Daoy (cell line): ENCODE data around the gene AAMP. TPM values are rescaled to one million over a fixed set of nuclear protein-coding genes. Genes with fewer than 3 reads are reported as not detected.

ENCODE experiments used
- DNase-seq: peaks from one replicate; pipeline ENCODE4 v3.0.0-alpha.2; 2015; ENCODE audit warnings: low read depth
- total RNA-seq: library from RNA; depleted of rRNA; stranded (reverse); fragments of >200 nt; shearing (Covaris generic); gene quantifications from 2 replicates; pipeline ENCODE4 v1.2.3, GENCODE V29; 2014

AAMP gene
- total RNA-seq, 1 experiment from 2014 or later: 237 TPM

- DNase-seq: peak; percentile 59
Measured at GRCh38 chr2:218259099-218259961, 10.6 kb downstream of the AAMP start.

GRCh38 chr2:218257390-218257981 lies 12.5 kb downstream of the AAMP start:
- peak; percentile 43 for DNase-seq

GRCh38 chr2:218256612-218257350 lies 13.2 kb downstream of the AAMP start:
- DNase-seq: no peak

- no peak for DNase-seq
Measured at GRCh38 chr2:218255446-218255845, 14.5 kb downstream of the AAMP start.

- DNase-seq: no peak
Measured at GRCh38 chr2:218253232-218253625, 16.7 kb downstream of the AAMP start.

- DNase-seq: no peak
Measured at GRCh38 chr2:218252509-218253231, 17.3 kb downstream of the AAMP start.

- no peak for DNase-seq
Measured at GRCh38 chr2:218249691-218250090, 20.2 kb downstream of the AAMP start.

- DNase-seq: no peak
Measured at GRCh38 chr2:218245214-218245613, 24.7 kb downstream of the AAMP start.

GRCh38 chr2:218244665-218245064 lies 25.3 kb downstream of the AAMP start:
- DNase-seq: no peak

GRCh38 chr2:218244204-218244603 lies 25.7 kb downstream of the AAMP start:
- no peak for DNase-seq

GRCh38 chr2:218238887-218239286 lies 31.1 kb downstream of the AAMP start:
- no peak for DNase-seq

GRCh38 chr2:218236829-218237228 lies 33.1 kb downstream of the AAMP start:
- no peak for DNase-seq

- DNase-seq: no peak
Measured at GRCh38 chr2:218235017-218235416, 34.9 kb downstream of the AAMP start.

- DNase-seq: no peak
Measured at GRCh38 chr2:218234521-218234920, 35.4 kb downstream of the AAMP start.

GRCh38 chr2:218233543-218233942 lies 36.4 kb downstream of the AAMP start:
- DNase-seq: no peak

- DNase-seq: no peak
Measured at GRCh38 chr2:218230882-218231281, 39.1 kb downstream of the AAMP start.

GRCh38 chr2:218229851-218230250 lies 40.1 kb downstream of the AAMP start:
- peak; percentile 83 for DNase-seq

GRCh38 chr2:218229239-218229638 lies 40.7 kb downstream of the AAMP start:
- DNase-seq: peak; percentile 74

GRCh38 chr2:218228366-218229090 lies 41.4 kb downstream of the AAMP start:
- peak; percentile 20 for DNase-seq

- DNase-seq: no peak
Measured at GRCh38 chr2:218226903-218227302, 43.0 kb downstream of the AAMP start.

- no peak for DNase-seq
Measured at GRCh38 chr2:218224186-218224585, 45.8 kb downstream of the AAMP start.
